ENCODE results near the gene GNAS.

GNAS gene

GRCh38 chr20:58956078-58956477, 103.6 kb downstream of the GNAS start:
- Histone ChIP-seq H3K4me1 (ENCODE audit: insufficient read depth, poor library complexity, severe bottlenecking) (no peaks in the 10 kb centered on the region), H3K4me3 (ENCODE audit: severe bottlenecking) (no peak overlapping the region), H3K27ac (ENCODE audit: poor library complexity, severe bottlenecking) (no peak overlapping the region), H3K9me3 (ENCODE audit: severe bottlenecking) (no peaks in the 10 kb centered on the region), H3K36me3 (ENCODE audit: low read depth) (no peaks in the 10 kb centered on the region), H3K27me3 (ENCODE audit: insufficient read depth, poor library complexity, severe bottlenecking) (peaks cover 36% of the 10 kb centered on the region)
- DNase-seq (ENCODE audit: low spot score) (no peak), ATAC-seq (ENCODE audit: low read depth) (peak; percentile 88)
- TF ChIP-seq CTCF (IDR thresholded peaks at IDR 0.05; ENCODE audit: poor library complexity, severe bottlenecking) = no peak

- Histone ChIP-seq H3K4me3 (ENCODE audit: severe bottlenecking) (no peak overlapping the region), H3K4me1 (ENCODE audit: insufficient read depth, poor library complexity, severe bottlenecking) (no peaks in the 10 kb centered on the region), H3K36me3 (ENCODE audit: low read depth) (no peaks in the 10 kb centered on the region), H3K27ac (ENCODE audit: poor library complexity, severe bottlenecking) (no peak overlapping the region), H3K27me3 (ENCODE audit: insufficient read depth, poor library complexity, severe bottlenecking) (peaks cover 33% of the 10 kb centered on the region), H3K9me3 (ENCODE audit: severe bottlenecking) (peaks cover 6% of the 10 kb centered on the region)
- no peak for TF ChIP-seq CTCF (IDR thresholded peaks at IDR 0.05; ENCODE audit: poor library complexity, severe bottlenecking)
- DNase-seq (ENCODE audit: low spot score) (peak; percentile 51), ATAC-seq (ENCODE audit: low read depth) (no peak; the same call in 2 of the 3 replicates)
Observed at GRCh38 chr20:58959652-58960051, 107.1 kb downstream of the GNAS start.

Data from RWPE2 (cell line).